Measurements from ENCODE around the gene TMEM191C.
"Not testable (repeated sequence)": the region's sequence is repeated elsewhere in the genome, so short reads cannot be mapped to it uniquely, and the experiment has no call there.

TMEM191C gene

DNA sequence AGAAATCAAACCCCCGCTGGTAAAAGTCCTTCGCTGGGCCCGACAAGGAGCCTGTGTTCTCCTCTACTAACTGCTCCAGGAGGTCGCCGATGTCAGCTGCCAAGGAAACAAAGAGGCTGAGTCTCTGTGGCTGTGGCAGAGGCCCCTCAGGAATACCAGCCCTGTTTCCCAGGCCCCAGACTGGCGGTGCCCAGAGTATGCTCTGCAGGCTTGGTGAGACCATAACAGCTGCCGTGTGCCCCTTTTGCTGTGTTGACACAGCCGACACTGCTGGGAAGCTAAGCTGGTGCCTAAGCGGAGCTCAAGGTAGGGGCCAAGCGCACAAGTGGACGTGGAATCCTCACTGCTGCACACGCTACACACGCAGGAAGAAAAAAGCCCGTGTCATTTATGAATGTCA lies 16.9 kb downstream of the TMEM191C start:
- DNase-seq: not testable (repeated sequence)

- DNase-seq: not testable (repeated sequence)
These were observed 20.5 kb downstream of the TMEM191C start for GRCh38 chr22:21487723-21488122.

GRCh38 chr22:21489149-21489680 lies 22.0 kb downstream of the TMEM191C start:
- DNase-seq: not testable (repeated sequence)

GRCh38 chr22:21490556-21490955 lies 23.4 kb downstream of the TMEM191C start:
- DNase-seq: not testable (repeated sequence)

- not testable (repeated sequence) for DNase-seq
These were observed 25.1 kb downstream of the TMEM191C start for GRCh38 chr22:21492271-21492670.

GRCh38 chr22:21493789-21494782 lies 26.9 kb downstream of the TMEM191C start:
- not testable (repeated sequence) for DNase-seq

GRCh38 chr22:21497984-21498383 lies 30.8 kb downstream of the TMEM191C start:
- not testable (repeated sequence) for DNase-seq

DNA sequence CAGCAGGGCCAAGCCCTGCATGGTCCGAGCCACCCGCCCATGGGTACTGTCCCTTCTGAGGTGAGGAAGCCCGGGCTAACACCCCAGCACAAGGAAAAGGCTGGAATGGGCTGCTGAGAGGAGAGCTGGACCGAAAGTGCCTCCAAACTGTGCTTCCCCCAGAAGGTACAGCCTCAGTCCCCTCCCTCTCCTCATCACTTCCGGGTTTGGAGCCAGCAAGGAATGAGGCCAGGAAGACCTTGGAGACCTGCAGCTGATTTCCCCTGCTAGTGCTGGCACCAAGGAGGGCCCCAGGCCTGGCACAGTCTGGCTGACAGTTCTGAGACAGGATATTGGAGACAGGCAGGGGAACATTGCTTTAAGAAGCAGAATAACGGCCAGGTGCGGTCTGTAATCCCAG lies 31.3 kb downstream of the TMEM191C start:
- DNase-seq: not testable (repeated sequence)

- not testable (repeated sequence) for DNase-seq
These were observed 32.7 kb downstream of the TMEM191C start for GRCh38 chr22:21499623-21500506.

DNA sequence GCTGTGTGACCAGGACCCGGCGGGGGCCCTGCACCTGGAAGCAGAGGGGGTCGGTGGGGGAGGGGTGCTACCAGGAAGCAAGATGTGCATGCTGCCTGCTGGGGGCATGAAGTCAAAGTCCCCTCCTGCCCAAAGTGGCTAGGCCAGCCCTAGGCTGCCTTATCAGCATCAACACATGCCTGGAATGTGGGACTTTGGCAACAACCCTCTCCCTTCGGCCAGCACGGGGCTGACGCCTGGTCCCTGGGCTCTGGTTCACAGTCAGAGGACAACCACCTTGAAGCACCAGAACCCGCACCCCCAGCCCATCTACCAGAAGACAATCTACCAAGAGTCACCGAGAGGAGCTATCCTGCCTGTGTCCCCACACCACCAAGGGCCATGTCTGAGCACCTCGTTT lies 43.2 kb downstream of the TMEM191C start:
- DNase-seq: not testable (repeated sequence)

DNA sequence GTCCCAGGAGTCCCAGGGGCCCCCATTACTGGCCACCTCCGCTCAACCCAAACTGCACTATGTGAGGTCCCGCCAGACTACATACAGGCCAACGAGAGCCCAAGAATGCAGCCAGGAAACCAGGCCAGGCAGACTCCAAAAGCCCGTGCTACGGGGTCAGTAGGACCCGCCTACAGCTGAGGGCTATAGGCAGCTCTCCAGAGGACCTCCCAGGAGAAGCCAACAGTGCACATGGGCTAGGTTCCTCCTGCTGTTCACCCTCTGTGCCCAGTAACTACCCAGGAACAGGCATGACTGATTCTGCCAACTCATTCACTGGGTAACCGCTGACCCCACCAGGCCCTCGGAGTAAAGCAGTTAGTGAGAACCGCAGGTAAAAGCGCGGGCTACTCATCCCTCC lies 44.8 kb downstream of the TMEM191C start:
- not testable (repeated sequence) for DNase-seq

GRCh38 chr22:21514117-21514516 lies 46.9 kb downstream of the TMEM191C start:
- not testable (repeated sequence) for DNase-seq

GRCh38 chr22:21515234-21515633 lies 48.0 kb downstream of the TMEM191C start:
- not testable (repeated sequence) for DNase-seq

DNA sequence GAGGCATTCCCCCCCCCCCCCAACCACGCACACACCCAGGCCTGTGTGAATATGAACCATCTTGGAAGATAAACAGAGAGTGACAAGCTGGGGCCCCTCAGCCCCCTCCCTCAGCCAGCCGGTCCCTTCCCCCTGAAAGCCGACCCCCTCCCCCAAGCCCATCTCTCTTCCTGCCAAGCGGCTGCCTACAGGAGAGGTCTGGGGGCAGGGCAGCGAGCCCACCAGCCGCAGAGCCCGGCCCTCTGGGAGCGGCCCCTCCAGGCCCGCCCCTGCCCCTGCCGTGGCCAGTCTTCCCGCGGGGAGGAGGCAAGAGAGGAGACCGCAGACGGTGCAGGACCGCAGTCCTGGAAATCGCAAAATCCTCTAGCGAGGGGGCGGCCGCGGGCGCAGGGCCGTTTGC lies 49.3 kb downstream of the TMEM191C start:
- not testable (repeated sequence) for DNase-seq

GRCh38 chr22:21516970-21517764 lies 50.0 kb downstream of the TMEM191C start:
- DNase-seq: not testable (repeated sequence)

Measured in NCI-H524 (cell line).